PC-9 (cell line): Measurements from ENCODE around the gene CARMIL1.

Experiments
- CTCF ChIP-seq: fragments of 200-600 bp; sonication (generic); conservative IDR thresholded peaks from 2 replicates; pipeline ENCODE4 v1.6.1; 2017; ENCODE audit warnings: mixed run types, antibody characterized with exemption, mild to moderate bottlenecking, moderate library complexity
- EZH2 ChIP-seq: fragments of 200-600 bp; sonication (generic); IDR thresholded peaks from 2 replicates; pipeline ENCODE4 v1.8.0; 2017; ENCODE audit warnings: antibody characterized with exemption, low read depth

- TF ChIP-seq EZH2 (no peak), CTCF (no peak)
These were observed 57.8 kb downstream of the CARMIL1 start for GRCh38 chr6:25336996-25337395.
